GM18870 (cell line): ENCODE measurements around the gene FXR1.
A peak's percentile ranks its signal among the peaks of the same experiment; 100 is the strongest.
"Not testable (repeated sequence)": the region's sequence is repeated elsewhere in the genome, so short reads cannot be mapped to it uniquely, and the experiment has no call there.

Source experiments
- ATAC-seq: cut with Tn5 transposase; IDR thresholded peaks from one replicate; pipeline ENCODE4 v1.9.1; 2021; ENCODE audit warnings: moderate library complexity; ENCODE audit not compliant: unreplicated experiment

FXR1 gene

DNA sequence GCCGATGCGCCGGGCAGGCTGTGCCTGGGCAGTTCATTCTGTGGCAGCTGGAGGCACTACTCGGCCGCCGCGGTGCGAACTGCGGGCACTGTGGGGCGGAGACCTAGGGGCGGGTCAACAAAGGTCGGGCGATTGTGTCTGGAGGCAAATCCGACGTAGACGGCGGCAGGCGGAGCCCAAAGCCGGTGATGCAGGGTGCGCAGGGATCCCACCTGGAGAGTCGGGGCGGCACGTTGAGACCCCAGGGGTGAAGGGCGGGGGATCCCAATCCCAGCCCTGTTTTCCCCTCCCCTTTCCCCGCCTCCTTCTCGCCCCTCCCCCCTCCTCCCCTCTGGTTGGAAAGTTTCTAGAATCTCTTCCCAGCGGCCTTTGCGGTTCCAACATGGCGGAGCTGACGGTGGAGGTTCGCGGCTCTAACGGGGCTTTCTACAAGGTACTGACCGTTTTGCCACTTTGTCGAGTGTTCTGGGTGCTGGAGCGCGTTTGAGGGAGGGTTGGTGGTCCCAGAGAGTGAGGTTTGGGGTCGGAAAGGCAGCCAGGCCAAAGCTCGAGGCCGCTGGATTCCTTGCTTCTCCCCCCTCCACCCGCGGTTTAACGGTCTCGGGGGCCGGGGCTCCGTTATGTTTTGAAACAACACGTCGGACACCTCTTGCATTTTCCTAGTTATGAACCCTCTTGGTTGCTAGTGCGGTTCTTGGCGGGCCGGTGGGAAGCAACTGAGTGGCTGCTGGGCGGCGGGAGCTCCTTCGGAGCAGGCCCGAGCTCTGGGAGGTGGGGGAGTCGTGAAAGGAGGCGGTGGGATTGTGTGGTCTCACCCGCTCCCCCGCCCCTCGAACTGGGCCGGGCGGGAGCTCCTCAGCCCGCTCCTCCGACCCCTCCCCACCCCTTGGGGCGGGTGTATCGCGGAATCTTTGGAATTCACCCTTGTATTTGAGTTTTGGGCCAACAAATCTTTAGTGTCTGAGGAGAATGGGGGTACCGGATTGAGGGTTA is at the start of gene FXR1:
TSS of gene FXR1 (plus strand) at position 367 of the 993 bp plus-strand sequence. CDS start at position 383, 16 bp downstream.
- peak; percentile 97 for ATAC-seq

DNA sequence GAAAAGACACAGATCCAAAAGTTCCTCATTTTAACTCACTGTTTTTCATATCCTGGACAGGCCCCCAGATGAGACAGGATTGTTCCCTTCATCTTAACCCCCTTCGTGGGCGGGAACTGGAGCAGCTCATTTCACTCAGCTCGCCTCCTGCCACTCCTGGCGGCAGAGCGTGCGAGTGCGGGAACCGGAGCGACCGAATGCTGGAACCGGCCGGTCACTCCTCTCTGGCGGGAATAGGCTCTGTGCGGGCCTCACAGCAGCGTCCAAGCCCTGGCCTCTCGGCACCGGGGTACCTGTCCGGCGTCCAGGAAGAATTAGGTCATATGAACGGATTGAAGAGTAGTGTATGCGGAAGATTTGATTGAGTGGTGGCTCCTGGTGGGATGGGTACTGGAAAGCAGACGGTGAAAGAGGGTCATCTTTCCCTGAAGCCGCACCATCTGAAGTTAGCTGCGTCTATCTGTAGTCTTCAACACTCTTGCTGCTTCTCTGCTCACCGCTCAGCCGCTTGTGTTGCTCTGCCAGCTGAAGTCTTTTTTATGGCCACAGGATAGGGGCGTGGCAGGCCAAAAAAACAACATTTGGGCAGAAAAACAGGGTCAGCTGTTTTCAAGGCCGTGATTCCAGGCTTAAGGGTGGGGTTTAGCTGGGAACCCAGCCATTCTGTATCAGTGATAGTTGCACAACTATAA is 42.3 kb upstream of the FXR1 start:
- ATAC-seq, result no peak

DNA sequence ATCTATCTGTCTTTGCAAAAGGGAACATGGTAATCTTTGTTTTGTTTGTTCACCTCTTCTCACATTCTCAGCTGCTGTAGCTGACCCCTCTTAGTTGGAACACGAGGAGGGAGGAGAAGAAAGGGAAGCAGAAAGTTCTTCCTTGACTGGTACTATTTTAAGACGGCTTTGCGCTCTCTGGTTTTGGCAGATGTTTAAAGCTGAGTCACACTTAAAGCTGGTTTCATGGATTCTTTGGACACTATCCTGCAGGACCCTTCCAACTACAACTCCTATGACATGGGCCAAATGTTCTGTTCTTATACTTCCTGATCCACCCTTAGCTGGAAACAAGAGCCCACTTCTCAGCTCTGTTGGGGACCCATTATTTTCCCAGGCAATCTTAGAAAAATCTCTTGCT is 40.6 kb upstream of the FXR1 start:
- ATAC-seq, result no peak

DNA sequence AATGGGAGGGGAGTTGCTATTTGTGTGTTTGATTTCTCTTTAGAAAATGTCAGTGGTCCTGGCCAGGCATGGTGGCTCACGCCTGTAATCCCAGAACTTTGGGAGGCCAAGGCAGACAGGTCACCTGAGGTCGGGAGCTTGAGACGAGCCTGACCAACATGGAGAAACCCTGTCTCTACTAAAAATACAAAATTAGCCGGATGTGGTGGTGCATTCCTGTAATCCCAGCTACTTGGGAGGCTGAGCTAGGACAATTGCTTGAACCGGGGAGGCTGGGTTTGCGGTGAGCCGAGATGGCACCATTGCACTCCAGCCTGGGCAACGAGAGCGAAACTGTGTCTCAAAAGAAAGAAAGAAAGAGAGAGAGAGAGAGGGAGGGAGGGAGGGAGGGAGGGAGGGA is 40.0 kb upstream of the FXR1 start:
- ATAC-seq, result not testable (repeated sequence)

DNA sequence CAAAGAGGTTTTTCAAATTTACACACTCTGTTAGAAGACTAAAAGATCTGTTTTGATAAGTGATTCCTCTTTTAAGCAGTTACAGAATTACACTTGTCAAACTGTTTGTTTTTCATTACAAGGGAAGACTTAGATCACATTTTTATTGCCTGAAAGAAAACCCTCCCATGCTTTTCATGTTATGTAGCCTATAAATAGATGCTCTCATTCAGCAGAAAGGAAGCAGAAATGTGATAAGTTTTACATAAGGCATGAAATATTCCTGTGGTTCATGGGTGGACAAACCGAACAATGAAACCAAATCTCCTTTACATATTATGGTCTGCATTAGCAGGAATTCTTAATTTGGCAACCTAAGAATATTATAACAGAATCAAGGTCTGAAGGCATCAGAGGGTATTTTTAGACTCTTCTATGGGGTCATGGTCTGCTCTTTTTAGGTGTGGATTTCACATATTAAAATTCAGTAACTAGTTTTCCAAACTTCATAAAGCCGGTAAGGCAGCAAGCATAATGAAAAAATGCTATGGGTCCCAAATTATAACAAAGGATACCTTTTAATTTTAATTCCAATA is 37.3 kb upstream of the FXR1 start:
- ATAC-seq, result no peak

DNA sequence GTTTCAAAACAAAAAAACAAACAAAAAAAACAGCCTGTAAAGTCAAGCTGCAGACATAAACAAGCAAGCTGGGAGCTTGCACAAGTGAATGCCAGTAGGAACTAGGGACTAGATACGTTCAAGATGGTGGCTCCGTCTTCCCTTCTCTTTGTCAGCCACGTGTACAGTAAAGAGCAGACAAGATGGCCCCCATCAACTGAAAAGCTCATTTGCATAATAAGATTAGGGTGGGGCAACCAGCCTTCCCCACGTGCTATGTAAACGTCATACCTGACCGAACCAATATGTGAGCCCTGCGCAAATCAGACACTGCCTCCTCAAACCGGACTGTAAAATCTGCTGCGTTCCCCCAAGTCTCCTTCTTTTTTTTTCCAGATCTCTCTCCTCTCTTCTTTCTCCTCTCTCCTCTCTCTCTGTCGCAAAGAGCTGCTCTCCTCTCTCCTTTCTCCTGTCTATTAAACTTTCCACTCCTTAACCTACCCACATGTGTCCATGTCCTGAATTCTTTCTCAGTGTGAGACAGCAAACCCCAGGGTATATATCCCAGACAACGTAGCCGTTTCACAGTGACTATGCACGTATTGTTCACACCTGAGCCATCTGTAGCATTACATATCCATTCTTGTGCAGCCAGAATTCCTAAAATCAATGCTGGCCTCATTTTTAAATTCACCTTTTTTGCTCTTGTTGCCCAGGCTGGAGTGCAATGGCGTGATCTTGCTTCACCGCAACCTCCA is 31.2 kb upstream of the FXR1 start:
- ATAC-seq, result no peak

DNA sequence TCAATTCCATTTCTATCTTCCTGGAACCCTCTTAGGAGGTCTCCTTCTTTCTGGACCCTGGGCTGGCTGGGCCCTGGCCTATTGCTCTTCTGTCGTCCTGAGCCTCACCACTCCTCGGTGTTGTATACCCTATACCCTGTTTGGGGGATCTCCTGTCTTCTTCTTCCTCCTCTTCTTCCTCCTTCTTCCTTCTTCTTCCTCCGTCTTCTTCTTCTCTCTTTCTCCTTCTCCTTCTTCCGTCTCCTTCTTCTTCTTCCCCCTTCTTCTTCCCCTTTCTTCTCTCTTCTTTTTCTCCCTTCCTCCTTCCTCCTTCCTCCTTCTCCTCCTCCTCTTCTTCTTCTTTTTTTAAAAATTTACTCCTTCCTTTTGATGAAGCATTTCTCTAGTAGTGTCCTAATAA is 30.4 kb upstream of the FXR1 start:
- no peak for ATAC-seq

DNA sequence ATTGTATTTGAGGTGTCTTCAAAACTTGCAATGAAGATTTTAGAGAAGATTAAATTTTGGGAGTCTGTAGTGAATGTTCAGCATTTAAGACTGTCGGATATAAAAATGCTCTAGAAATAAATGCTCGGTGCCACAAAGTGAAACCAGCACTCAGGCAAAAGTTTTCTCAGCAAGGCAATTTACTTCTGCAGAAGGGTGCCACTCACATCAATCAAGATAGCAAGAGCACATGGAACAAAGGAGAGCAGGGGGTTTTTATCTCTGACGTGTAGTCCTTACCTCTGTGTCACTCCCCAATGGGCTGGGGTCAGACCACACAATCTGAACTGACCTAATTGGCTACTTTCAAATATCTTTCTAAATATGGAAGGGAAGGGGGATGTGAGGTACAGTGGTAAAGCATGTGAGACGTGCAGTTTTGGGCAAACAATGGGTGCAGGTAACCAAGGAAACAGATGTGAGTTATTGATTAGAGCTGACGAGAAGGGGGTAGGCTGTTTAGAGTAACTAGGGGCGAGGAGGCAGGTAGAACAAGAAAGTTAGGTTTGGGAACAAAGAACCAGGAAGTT is 23.4 kb upstream of the FXR1 start:
- ATAC-seq, result no peak

DNA sequence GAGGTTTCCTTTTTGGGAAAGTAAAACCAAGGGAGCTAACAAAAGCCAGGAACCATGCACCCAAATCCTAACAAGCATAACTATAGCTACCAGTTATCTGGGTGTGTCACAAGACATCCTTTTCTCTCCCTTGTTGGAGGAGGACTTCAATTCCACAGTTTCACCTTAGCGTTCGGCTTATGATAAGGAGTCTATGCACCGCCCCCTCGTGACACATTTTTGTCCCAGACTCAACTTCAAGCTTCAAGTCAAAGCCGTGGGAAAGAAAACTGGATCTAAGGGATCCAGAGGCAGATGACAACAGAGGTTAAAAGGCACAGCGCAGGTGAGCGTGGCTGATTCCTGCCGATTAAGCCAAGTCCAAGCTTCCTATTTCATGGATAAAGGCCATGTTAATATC is 13.9 kb upstream of the FXR1 start:
- ATAC-seq, result no peak

DNA sequence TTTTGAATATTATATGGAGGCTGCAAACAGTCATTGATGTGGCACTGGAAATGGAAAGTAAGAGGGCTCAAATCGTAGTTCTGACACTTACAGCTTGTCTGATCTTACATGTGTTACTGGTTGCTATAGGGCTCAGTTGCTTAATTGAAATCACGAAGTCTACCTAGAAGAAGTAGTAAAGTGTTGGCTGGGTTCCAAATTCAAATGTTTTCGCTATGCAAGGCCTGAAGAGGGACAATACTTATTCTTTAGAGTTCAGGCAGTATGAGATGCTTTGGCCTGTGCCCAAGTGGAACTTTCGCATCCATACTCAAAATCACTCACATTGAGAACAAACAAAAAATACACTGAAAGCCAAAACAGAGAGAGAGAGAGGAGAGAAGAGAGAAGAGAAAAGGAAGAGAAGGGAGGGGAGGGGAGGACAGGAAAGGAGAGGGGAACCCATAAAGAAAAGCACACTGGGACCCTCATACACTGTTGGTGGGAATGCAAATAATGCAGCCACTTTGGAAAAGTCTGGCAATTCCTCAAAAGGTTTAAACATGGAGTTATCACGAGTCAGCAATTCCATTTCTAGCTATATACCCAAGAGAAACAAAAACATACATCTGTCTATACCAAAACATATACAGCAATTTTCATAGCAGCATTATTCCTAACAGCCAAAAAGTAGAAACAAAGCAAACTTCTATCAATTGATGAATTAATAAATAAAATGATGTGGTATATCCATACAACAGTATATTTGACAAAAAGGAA is 2.9 kb upstream of the FXR1 start:
- ATAC-seq, result no peak

DNA sequence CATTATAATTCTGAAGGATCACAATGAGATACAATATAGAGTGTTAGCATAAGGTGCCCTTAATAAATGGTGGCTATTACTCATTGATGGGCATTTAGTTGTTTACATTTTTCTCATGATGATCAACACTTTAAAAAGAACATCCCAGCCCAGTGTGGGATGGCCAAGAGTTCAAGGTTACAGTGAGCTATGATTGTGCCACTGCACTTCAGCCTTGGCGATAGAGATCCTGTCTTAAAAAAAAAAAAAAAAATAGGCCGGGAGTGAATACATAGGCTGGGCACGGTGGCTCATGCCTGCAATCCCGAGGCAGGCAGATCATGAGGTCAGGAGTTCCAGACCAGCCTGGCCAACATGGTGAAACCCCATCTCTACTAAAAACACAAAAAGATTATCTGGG is 1.6 kb upstream of the FXR1 start:
- ATAC-seq, result no peak

DNA sequence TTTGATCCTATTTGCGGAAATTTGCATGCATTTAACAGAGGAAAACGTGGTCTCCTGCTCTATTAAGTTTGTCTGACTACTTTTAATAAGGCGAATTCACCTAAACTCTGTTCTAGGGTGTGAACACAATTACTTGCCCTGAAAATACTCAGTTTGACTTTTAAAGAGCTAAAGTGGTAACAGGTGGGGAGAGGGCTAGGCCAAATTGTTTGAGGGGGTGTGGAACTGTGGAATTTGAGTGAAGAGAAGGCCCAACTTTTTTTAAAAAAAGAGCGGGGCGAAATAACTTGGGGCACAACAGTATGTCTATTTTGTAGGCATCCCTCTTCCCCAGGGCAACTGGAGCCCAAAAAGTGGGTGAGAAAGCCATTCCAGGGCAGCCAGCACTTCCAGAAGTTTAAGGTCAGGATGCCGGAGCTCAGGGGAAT is 580 bp upstream of the FXR1 start:
- peak; percentile 17 for ATAC-seq

DNA sequence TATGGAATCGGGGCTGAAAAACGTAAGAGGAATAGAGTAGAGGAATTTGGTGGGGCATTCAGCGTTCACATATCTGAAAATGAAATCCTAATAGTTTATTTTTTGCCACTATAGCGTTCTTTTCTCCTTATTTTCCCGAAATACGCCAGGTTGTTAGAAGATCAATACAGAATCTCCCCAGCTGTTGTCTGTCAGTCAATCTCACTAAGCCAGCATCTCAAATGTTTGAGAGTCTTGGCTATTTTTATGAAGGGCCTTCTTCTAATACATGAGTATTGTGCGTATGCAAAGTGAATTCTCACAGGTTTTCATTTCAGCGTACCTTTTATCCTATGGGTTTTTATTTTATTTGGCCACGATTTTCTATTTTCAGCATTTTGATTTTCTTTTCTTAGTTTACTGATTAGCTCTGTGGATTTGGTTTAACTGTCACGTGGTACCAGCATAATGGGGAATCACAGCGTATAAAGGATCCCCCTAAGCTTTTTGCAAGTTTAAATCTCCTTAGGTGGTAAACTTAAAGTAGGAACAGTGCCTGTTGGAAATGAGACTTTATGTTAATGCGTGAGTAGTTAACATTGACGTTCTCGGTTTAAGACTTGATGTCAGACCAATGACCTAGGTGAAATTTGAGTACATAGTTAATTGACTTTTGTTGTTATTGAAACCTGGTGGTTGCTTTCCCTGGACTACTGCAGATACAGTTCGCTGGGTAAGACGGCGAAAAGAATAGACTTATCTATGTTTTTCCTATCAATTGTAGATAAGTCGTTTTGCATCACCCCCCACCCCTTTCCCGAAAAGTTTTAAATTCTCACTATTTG is 1.3 kb downstream of the FXR1 start:
- no peak for ATAC-seq

DNA sequence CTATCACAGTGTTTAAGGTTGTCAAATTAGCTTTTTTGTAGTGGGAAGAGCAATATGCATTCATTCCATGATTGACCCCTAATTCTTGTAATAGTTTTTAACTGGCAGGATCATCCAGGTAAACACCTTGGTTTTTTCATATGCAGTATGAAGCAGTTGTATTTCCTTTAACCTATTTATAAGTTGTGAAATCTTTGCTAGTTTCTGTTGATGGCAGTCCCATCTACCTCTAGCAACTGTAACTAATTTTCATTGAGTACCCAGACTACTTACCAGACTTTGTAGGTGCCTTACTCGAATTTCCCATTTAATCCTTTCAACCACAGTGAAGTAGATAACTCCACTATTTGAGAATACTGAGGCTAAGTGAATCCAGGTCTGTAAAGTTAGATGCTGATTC is 6.1 kb downstream of the FXR1 start:
- ATAC-seq, result no peak

DNA sequence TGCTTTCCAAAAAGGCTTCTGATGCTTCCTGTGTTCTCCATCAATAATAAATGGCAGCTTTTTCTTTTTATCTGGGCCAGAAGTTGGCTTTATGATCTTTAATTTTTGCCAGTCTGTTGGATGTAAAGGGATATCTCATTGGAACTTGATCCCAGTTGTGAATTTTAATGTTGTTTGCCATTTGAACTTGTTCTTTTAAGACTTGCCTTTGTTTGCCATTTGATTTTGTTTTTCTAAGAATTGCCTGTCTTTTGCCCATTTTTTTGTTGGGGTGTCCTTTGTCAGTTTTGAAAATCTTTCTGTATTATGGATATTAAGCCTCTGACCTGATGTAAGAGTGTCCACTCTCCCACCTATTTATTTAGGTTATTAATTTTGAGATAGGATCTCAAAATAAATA is 9.8 kb downstream of the FXR1 start:
- no peak for ATAC-seq

DNA sequence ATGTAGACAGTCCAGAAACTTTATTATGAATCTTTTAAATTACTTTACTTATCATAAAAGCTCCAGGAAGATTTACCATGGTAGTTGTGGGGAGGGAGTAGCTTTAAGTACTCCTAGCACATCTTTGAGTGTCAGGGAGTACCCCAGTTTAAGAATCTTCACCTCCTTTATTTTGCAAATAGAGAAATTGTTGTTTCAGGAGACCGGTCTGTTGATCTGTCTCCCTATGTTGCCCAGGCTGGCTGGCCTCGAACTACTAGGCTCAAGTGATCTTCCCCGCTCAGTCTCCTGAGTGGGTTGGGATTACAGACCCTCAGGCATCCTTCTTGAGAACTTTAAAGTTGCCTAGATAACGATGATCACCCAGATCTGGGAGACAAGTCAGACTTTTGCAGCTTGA is 11.1 kb downstream of the FXR1 start:
- no peak for ATAC-seq

DNA sequence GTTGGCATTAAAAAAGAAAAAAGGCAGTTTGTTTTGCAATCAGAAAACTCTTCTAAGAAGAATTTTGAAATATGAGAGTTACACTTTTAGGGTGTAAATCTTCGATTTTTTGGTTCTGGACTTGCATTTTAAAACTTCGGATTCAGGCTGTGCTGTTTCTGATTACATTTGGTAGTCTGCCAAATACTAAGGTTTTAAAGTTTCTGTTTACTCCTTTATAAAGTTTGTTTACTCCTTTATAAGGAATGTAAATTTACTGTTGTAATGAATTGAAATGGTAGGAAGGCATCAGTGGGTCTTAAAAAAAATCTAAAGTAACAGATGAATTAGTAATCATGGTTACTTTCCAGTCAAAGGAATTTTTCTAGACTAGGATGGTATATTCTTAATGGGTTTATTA is 14.1 kb downstream of the FXR1 start:
- ATAC-seq, result no peak

DNA sequence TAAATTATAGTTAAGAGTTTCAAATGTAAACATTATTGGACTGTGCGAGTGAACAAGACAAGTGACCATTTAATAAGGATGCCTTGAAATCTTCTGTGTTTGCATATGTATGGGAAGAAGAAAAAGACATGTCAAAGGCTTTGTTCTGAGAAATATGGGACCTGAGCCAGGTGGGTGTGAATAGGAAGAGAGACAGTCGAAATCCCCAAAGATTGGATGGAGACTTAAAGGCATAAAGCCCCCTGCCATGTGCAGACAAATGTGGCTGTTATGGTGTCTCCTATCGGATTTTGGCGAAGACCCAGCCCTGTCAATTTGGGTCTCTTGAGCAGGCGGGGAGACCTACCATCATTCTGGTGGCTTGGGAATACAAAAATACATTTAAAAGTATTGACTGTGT is 16.9 kb downstream of the FXR1 start:
- no peak for ATAC-seq

DNA sequence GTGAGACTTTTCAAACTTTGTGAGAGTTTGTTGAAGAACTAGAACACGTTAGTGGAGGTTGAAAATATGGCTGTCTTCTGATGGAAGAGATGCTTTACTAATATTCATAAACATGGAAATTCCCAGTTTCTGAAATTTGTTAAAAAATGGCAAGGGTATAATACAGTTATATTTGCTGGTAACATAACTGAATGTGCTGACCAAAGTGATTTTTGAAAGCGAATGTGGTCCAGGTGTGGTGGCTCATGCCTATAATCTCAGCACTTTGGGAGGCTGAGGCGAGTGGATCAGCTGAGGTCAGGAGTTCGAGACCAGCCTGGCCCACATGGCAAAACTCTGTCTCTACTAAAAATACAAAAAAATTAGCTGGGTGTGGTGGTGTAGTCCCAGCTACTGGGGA is 18.1 kb downstream of the FXR1 start:
- no peak for ATAC-seq
